Panc1 (cell line): ENCODE results near the gene MACO1. TPM values are rescaled to one million over a fixed set of nuclear protein-coding genes. Genes with fewer than 3 reads are reported as not detected.

Experiments
- ATAC-seq: fragments of 200-7000 bp; cut with Tn5 transposase; 2 replicates; pipeline ENCODE4 v1.9.1; 2020; ENCODE audit warnings: mild to moderate bottlenecking, moderate library complexity
- BruUV-seq: library from RNA; stranded (reverse); fragments of 400-500 nt; replicated peaks from 2 replicates; lab custom pipeline; 2021; lab: Mats Ljungman, UMichigan
- CTCF ChIA-PET: fragments of 300-600 bp; sonication (Branson Sonifier 250); formaldehyde crosslinking; loops from one replicate; lab custom pipeline; 2022; ENCODE audit warnings: antibody characterized with exemption; lab: Charles Lee
- POLR2A ChIA-PET: fragments of 300-600 bp; sonication (Branson Sonifier 250); formaldehyde crosslinking; loops from one replicate; lab custom pipeline; 2022; ENCODE audit warnings: antibody characterized with exemption; lab: Charles Lee
- DNase-seq: peaks from one replicate; pipeline ENCODE4 v3.0.0-alpha.2; 2010; ENCODE audit warnings: low read depth, low spot score
- H3K27ac ChIP-seq: 2 replicates; pipeline ENCODE4 v1.5.1; 2011; ENCODE audit warnings: mild to moderate bottlenecking, low read length, inconsistent platforms
- H3K27me3 ChIP-seq: fragments of 200-500 bp; sonication (Bioruptor generic); 2 replicates; pipeline ENCODE4 v1.6.0; 2014; ENCODE audit warnings: low read length, inconsistent platforms; ENCODE audit not compliant: control insufficient read depth, insufficient read depth
- H3K36me3 ChIP-seq: fragments of 200-500 bp; sonication (Bioruptor generic); 2 replicates; pipeline ENCODE4 v1.5.1; 2014; ENCODE audit warnings: inconsistent platforms, mild to moderate bottlenecking, low read length, moderate library complexity; ENCODE audit not compliant: control insufficient read depth, insufficient read depth
- H3K4me1 ChIP-seq: 2 replicates; pipeline ENCODE4 v1.5.1; 2011; ENCODE audit warnings: inconsistent platforms, mild to moderate bottlenecking, low read length, moderate library complexity; ENCODE audit not compliant: control insufficient read depth, insufficient read depth
- H3K4me3 ChIP-seq, 2 experiments: 2 replicates each; pipeline ENCODE4 v1.5.1; 2011 to 2012; ENCODE audit warnings: low read depth in 2 of 2, low read length in 2 of 2, mild to moderate bottlenecking in 2 of 2, inconsistent platforms in 1 of 2, moderate library complexity in 1 of 2
- H3K9me3 ChIP-seq: fragments of 200-500 bp; sonication (Bioruptor generic); 2 replicates; pipeline ENCODE4 v1.5.1; 2014; ENCODE audit warnings: low read depth, mild to moderate bottlenecking, inconsistent platforms, low read length, moderate library complexity; ENCODE audit not compliant: control insufficient read depth, insufficient read depth
- CTCF ChIP-seq: fragments of 450-650 bp; IDR thresholded peaks from 2 replicates; pipeline ENCODE4 v1.5.1; 2017; ENCODE audit warnings: mild to moderate bottlenecking
- POLR2AphosphoS5 ChIP-seq: IDR thresholded peaks from 2 replicates; pipeline ENCODE4 v1.6.1; 2012; ENCODE audit warnings: mild to moderate bottlenecking, low read depth, low read length, moderate library complexity
- REST ChIP-seq, 2 experiments: IDR thresholded peaks; 2 replicates each; pipeline ENCODE4 v1.6.1; 2011 to 2012; ENCODE audit warnings: low read depth in 2 of 2, control low read depth in 1 of 2, low read length in 1 of 2, mild to moderate bottlenecking in 1 of 2, moderate library complexity in 1 of 2; ENCODE audit not compliant: insufficient read depth in 1 of 2
- SIN3A ChIP-seq: IDR thresholded peaks from 2 replicates; pipeline ENCODE4 v1.6.1; 2012; ENCODE audit warnings: low read depth, mild to moderate bottlenecking, low read length, moderate library complexity, borderline replicate concordance; ENCODE audit not compliant: insufficient read depth
- TCF7L2 ChIP-seq: IDR thresholded peaks from 2 replicates; pipeline ENCODE4 v1.6.1; 2011; ENCODE audit warnings: mild to moderate bottlenecking, low read depth, low read length, inconsistent platforms
- in situ Hi-C: cut with HindIII; loops from 2 replicates; pipeline ENCODE4 v1.10.0; 2016; ENCODE audit warnings: low sequenced_read_pairs, low pct_unique_long_range_greater_than_20kb
- intact Hi-C: fragments of 100-400 bp; cut with micrococcal nuclease; formaldehyde crosslinking; loops from one replicate; pipeline ENCODE4 v1.10.0; 2022; ENCODE audit not compliant: unreplicated experiment
- total RNA-seq: library from RNA; stranded (reverse); gene quantifications from one replicate; pipeline ENCODE4 v1.2.1, GENCODE V29; 2021; ENCODE audit not compliant: unreplicated experiment

The MACO1 gene
- total RNA-seq, 1 experiment from 2014 or later = 16.5 TPM

- Histone ChIP-seq H3K4me1 (no peaks in the 10 kb centered on the region), H3K36me3 (no peaks in the 10 kb centered on the region), H3K4me3 (no peak overlapping the region), H3K27me3 (no peaks in the 10 kb centered on the region), H3K9me3 (no peaks in the 10 kb centered on the region), H3K27ac (no peak overlapping the region)
- ATAC-seq = no peak
- no TSS peak for BruUV-seq
- POLR2A ChIA-PET = no interaction called here
- DNase-seq = no peak
- in situ Hi-C loops = no loop called here
- TF ChIP-seq SIN3A = no peak
- no peak for TF ChIP-seq POLR2AphosphoS5
- TF ChIP-seq TCF7L2 = no peak
- no peak for TF ChIP-seq CTCF
- no peak for TF ChIP-seq REST (IDR thresholded peaks at IDR 0.05; ENCODE audit: insufficient read depth in 1 of 2, low read depth in 2 of 2, low read length in 1 of 2)
- CTCF ChIA-PET = no interaction called here
- intact Hi-C loops = no loop called here
These were observed 105.4 kb downstream of the MACO1 start for GRCh38 chr1:25536124-25536523.

- H3K36me3 ChIP-seq = no peaks in the 10 kb centered on the region
- in situ Hi-C loops = no loop called here
- ChIA-PET POLR2A (no interaction called here), CTCF (no interaction called here)
- no peaks in the 10 kb centered on the region for H3K9me3 ChIP-seq
- BruUV-seq = no TSS peak
- DNase-seq (no peak), ATAC-seq (no peak)
- no peak overlapping the region for H3K27ac ChIP-seq
- H3K4me1 ChIP-seq = no peaks in the 10 kb centered on the region
- no peaks in the 10 kb centered on the region for H3K27me3 ChIP-seq
- no peak overlapping the region for H3K4me3 ChIP-seq
- no peak for TF ChIP-seq REST (IDR thresholded peaks at IDR 0.05; ENCODE audit: insufficient read depth in 1 of 2, low read depth in 2 of 2, low read length in 1 of 2)
- no peak for TF ChIP-seq TCF7L2
- TF ChIP-seq SIN3A = no peak
- TF ChIP-seq POLR2AphosphoS5 = no peak
- TF ChIP-seq CTCF = no peak
- intact Hi-C loops = no loop called here
These were observed 106.6 kb downstream of the MACO1 start for GRCh38 chr1:25537153-25537831.
